NCI-H2029 (cell line): ENCODE results near the gene CIAO3.

Source experiments
- DNase-seq: peaks from one replicate; lab custom pipeline; 2025; lab: John Stamatoyannopoulos, UW

Gene CIAO3

DNA sequence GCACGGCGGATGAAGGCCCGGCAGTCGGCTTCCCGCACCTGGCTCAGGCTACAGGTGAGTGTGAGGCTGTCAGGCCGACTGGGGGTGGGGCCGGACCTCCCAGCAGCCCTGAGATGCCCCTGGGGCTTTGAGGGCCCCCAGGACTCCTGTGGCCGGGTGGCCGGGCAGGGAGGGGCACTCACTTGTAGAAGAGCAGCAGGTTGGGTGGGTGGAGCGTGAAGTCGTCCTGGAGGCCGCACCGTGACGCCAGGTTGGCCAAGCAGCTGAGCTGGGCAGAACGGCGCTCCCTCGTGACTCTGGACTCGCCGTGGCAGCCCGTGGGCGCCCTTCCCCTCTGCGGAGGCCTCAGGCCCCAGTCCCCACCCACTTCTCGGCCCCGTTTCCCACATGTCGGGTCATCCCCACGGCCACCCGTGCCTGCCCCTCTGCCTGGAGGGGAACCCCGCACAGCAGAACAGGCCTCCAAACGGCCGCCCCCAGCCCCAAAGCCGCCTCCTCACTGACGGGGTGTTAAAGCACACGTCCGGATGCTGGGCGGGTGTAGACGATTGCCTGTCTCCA lies 34.5 kb upstream of the CIAO3 start:
- no peak for DNase-seq

DNA sequence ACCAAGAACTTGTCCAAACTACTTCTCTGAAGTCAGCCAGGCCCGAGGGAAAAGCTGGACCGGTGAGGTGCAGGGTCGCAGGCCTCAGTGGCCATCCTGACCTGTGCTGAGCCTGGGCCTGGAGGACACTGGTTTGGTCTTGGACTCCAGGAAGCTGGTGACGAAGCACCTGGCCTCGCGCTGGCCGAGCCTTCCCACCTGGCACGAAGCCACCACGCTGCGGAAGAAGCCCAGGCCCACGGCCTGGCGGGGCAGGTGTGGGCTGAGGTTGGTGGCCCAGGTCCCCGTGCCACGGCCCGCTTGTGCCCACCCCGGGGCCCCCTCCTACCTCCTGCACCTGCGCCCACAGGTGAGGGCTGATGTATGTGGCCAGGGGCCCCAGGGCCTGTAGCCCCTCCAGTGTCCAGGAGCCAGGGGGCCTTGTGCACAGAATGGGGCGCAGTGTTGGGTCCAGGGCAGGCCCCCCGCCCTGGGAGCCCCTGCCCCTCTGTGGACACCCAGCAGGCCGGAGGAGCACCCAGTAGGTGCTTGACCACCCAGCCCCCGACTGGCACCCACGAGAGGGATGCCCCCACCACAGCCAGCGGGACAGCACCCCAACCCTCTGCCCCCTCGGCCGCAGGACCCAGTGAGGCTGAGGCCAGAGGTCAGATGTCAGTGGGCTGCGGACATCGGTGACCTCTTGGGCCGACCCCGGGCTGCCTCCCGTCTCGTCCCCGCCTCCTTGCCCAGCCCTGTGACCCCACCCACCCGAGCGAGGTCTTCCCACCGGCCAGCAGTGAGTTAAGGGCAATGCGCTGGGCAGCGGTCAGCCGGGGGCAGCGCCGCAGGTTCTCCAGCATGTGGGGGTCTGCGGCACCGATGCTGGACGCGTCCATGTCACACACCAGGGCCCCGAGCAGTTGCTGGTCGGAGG lies 33.5 kb upstream of the CIAO3 start:
- peak; percentile 29 for DNase-seq

DNA sequence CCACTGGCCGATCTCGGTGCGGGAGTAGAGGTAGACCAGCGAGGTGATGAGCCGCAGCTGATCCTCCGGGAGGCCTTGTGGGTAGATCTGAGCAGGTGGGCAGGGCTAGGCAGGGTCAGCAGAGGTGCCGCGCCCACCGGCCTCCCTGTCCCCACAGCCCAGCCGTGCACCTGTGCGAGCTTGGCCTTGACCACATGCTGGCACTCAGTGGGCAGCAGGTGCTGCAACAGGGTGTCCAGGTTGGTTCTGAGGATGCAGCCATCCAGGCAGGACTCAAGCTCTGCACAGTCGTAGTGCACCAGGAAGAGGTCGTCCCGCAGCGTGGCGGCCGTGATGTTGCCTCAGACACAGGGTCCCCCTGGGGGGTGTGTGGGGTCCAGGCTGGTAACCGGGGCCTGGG lies 32.2 kb upstream of the CIAO3 start:
- DNase-seq = no peak

DNA sequence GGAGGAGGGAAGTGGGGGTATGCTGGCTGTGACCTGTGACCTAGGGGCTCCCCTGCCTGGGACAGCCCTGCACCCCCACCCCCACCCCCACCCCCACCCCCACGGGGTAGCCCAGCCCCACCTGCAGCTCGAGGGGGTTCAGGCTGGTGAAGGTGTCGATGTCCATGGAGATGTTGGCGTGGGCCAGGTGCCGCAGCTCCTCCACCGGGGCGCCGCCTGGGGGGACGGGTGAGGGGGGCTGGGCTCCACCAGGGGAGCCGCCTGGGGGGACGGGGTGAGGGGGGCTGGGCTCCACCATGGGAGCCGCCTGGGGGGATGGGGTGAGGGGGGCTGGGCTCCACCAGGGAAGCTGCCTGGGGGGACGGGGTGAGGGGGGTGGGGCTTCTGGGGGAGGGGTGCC lies 29.6 kb upstream of the CIAO3 start:
- no peak for DNase-seq

DNA sequence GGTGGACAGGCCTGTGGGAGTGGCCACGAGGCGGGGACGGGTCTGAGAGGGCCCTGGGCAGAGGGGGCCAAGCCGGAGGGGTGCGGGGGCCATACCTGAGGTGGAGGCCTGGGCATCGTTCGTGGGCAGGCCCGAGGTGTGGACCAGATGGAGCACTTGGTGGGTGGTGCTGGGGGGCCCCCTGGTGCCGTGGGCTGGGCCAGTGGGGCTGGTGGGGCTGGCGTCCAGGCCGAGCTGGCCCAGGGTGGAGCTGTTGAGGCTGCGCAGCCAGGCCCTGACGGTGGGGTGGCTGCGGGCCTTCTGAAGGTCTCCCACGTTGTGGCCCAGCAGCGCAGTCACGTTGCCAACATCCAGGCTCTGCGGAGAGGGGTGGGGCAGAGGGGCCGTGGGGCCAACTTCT lies 29.1 kb upstream of the CIAO3 start:
- DNase-seq = no peak

DNA sequence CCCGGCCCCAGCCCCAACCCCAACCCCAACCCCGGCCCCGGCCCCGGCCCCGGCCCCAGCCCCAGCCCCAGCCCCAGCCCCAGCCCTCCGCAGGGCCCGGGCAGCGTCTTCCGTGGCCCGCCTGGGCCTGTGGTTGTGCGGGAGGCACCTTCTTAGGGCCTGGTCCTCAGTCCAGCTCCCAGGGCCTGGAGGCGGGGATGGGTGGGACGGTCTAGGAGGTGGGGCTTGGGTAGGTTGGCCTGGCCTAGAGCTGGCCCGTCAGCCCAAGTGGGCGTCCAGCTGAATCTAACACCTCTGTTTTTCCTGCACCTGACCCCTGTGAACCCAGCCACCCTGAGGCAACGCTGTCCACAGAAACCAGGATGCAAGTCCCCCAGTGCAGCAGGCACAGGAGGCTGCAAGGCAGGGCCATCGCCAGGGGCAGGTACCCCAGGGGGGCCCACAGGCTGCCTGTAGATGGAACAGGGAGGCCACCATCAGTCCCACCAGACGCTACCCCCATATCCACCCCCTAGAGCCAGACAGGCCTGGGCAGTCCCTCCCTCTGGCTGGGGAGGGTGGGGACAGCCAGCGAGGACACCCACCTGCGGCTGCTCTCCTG lies 28.5 kb upstream of the CIAO3 start:
- no peak for DNase-seq

DNA sequence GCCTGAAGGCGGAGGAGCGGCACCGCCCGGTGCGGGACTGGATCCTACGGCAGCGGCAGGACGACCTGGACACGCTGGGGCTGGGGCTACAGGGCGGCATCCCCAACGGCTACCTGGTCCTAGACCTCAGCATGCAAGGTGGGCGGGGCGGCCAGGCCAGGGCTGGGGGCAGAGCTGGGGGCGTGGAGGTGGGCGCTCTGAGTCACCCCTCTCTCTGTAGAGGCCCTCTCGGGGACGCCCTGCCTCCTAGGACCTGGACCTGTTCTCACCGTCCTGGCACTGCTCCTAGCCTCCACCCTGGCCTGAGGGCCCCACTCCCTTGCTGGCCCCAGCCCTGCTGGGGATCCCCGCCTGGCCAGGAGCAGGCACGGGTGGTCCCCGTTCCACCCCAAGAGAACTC lies 27.6 kb upstream of the CIAO3 start:
- DNase-seq = no peak

DNA sequence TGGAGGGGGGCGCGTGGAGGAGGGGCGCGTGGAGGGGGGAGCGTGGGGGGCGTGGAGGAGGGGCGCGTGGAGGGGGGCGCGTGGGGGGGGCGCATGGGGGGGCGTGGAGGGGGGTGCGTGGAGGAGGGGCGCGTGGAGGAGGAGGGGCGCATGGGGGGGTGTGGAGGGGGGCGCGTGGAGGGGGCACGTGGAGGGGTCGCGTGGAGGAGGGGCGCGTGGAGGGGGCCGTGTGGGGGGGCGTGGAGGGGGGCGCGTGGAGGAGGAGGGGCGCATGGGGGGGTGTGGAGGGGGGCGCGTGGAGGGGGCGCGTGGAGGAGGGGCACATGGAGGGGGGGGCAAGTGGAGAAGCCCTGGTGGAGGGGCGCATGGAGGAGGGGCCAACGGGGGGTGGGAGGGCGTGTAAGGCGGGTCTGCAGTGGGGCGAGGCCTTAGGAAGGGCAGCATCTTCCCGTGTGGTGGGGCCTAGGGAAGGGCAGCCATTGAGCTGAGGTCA lies 27.0 kb upstream of the CIAO3 start:
- DNase-seq = no peak

DNA sequence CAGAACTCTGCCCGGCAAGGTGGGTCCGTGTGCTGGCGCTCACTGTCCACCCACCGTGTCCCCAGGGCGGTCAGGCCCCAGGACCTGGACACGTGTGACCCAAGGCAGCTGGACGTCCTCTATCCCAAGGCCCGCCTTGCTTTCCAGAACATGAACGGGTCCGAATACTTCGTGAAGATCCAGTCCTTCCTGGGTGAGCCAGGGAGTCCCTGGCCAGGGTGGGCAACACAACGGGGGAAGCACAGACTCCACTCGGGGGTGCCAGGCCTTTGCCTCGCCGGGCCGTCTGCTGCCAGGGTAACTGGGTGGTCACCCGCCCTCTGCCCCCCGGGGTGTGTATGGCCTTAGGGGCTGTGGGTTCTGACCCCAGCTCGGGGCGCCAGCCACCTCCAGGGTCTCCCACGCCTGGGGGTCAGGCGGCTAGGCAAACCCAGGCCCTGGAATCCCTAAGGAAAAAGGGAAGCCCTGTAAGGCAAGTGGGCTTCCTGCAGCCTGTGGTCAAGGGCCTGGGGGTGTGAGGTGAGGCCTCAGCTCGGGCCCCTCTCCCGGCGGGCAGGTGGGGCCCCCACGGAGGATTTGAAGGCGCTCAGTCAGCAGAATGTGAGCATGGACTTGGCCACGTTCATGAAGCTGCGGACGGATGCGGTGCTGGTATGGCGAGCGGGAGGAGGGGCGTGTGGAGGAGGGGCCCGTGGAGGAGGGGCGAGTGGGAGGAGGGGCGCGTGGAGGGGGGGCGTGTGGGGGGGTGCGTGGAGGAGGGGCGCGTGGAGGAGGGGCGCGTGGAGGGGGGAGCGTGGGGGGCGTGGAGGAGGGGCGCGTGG lies 26.2 kb upstream of the CIAO3 start:
- DNase-seq = no peak

DNA sequence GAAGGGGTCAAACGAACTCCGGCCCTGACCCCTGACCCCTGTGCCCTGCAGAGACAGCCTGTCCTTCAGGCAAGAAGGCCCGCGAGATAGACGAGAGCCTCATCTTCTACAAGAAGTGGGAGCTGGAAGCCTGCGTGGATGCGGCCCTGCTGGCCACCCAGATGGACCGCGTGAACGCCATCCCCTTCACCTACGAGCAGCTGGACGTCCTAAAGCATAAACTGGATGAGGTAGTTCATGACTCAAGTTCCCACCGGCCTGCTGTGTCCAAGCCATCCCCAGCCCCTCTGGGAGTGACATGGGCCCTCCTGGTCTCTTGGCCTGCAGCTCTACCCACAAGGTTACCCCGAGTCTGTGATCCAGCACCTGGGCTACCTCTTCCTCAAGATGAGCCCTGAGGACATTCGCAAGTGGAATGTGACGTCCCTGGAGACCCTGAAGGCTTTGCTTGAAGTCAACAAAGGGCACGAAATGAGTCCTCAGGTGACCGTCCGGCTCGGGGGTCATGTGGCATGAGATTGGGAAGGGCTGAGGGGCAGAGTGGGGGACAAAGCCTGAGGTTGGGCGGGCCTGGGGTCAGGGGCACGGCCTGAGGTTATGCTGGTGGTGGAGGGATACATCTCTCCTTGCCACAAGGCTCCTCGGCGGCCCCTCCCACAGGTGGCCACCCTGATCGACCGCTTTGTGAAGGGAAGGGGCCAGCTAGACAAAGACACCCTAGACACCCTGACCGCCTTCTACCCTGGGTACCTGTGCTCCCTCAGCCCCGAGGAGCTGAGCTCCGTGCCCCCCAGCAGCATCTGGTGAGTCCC lies 25.4 kb upstream of the CIAO3 start:
- DNase-seq = no peak

DNA sequence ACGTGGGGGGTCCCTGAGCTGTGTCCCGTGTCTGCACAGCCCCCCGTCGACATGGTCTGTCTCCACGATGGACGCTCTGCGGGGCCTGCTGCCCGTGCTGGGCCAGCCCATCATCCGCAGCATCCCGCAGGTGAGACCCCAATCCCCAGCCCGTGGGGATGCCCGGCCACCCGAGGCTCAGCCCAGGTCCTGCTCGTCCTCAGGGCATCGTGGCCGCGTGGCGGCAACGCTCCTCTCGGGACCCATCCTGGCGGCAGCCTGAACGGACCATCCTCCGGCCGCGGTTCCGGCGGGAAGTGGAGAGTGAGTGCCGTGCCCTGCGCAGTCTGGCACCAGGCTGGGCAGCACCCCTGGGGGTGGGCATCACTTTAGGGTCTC lies 24.7 kb upstream of the CIAO3 start:
- no peak for DNase-seq

DNA sequence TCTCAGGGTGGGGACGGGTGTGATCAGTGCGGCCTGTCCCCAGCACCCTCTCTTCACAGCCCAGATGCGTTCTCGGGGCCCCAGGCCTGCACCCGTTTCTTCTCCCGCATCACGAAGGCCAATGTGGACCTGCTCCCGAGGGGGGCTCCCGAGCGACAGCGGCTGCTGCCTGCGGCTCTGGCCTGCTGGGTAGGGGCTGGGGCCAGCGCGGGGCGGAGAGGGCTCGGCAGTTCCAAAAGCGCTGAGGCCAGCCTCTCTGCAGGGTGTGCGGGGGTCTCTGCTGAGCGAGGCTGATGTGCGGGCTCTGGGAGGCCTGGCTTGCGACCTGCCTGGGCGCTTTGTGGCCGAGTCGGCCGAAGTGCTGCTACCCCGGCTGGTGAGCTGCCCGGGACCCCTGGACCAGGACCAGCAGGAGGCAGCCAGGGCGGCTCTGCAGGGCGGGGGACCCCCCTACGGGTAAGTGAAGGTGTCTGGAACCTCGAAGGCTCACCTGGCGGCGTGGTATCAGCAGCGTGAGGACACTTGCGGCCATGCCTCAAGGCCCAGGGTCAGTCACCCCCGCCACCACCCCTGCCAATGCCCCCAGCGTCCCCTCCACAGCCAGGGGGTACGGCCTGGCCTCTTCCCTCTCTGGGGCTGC lies 24.2 kb upstream of the CIAO3 start:
- no peak for DNase-seq

DNA sequence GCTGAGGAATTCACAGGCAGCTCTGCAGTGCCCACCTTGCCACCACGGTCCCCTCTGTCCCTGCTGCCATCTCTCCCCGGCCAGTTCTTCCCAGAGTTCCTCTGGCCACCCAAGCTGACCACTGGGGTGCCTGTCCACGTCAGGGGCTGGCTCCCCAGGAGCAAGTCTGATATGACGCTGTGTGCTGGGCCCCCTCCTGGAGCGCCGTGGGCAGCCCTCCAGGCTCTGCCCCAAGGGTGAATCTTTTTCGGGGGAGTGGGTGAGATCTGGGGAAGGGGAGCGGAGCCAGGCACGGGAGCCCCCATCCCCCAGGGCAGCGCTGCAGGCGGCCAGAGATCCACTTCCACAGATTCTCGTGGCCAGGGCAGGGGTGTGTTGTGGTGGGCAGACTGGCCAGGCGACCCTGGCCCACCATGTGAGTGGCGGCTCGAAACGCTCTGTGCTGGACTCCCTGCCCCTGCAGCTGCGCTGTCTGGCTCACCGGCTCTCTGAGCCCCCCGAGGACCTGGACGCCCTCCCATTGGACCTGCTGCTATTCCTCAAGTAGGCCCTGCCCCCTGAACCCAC lies 23.5 kb upstream of the CIAO3 start:
- DNase-seq = no peak

DNA sequence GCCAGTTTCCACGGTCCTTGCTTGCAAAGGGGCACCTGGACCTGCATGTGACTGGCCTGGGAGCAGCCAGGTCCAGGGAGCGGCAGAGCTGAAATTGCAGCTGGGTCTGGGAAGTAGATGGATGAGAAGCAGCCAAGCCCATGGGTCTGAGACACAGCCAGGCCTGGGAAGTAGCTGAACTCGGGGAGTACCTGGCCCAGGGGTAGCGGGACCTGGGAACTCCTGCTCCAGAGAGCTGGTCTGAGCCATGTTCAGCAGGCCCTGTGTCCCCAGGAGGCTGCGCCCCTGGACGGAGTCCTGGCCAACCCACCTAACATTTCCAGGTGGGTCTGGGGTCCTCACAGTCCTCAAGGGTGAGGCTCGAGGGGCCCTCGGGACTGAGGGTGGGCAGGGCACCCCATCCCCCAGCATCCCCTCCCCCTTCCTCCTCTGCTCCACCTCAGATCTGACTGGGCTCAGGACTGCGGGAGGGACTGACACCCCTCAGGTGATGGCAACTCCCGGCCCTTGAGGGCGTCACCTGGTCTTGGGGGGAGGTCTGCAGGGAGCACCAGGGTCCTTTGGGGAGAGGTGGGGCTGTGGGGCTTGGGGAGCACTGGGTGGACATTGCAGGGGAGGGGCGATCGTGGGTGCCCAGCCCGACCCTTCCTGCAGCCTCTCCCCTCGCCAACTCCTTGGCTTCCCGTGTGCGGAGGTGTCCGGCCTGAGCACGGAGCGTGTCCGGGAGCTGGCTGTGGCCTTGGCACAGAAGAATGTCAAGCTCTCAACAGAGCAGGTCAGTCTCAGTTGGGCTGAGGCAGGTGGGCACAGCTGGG lies 22.8 kb upstream of the CIAO3 start:
- no peak for DNase-seq

DNA sequence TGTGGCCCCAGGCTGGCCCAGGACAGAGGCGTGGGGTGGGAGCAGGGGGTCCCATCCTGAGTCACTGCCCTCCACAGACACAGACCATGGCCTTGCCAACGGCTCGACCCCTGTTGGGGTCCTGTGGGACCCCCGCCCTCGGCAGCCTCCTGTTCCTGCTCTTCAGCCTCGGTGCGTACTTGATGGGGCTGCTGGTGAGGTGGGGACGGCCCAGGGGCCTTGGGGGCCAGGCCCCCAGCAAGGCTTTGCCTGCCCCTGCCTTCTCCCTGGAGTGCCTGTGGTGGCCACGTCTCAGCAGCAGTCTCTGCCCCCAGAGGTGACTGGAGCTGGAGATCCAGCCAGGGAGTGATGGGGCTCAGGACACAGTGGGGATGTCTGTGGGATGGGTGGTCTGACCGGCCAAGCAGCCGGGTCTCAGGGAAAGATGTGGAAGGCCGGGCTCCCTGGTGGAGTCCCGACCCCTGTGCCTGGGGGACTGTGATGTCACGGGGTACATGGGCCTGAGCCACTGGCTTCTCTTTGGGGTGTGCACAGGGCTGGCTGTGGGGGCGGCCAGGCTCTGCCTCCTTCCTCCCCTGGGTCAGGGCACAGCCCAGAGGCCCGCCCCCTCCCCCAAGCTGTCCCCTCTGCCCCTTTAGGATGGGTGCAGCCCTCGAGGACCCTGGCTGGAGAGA lies 21.9 kb upstream of the CIAO3 start:
- no peak for DNase-seq

DNA sequence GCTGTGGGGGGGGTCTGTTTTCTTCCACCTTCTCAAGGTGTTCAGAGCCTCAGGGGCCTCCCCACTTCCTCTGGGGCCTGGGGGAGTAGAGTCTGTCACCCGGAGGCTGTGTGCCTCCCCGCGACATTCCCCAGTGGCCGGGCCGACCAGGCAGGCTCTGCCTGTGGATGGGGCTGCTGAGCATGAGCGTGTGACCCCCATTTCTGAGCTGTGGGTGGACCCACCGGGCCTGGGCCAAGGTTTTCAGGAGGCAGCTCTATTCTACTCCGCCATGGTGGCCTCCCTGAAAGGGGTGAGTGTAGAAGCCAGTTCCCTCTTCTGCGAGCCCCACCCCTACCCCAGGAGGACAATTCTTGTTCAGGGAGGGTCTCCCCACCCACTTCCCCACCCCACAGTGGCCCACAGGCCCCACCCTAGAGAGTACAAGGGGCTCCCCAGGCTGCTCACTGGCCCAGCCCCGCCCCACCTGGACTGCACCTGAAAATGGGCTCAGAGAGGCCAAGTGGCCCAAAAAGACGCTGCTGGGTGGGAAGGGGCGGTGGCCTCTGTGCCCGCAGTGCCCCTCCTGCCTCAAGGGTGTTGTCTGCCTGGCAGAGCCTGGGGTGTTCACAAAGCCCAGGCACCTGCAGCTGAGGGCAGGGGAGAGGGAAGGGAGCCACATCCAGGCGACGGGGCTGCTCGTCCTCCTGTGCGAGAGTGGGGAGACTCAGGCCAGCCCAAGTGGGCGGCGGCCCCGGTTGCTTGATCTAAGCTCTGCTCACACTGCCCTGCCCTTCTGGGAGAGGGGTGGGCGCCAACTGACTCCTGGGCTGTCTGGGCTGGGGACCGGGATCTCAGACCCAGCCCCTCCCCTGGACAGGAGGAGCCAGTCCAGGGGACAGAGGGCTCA lies 21.1 kb upstream of the CIAO3 start:
- no peak for DNase-seq

DNA sequence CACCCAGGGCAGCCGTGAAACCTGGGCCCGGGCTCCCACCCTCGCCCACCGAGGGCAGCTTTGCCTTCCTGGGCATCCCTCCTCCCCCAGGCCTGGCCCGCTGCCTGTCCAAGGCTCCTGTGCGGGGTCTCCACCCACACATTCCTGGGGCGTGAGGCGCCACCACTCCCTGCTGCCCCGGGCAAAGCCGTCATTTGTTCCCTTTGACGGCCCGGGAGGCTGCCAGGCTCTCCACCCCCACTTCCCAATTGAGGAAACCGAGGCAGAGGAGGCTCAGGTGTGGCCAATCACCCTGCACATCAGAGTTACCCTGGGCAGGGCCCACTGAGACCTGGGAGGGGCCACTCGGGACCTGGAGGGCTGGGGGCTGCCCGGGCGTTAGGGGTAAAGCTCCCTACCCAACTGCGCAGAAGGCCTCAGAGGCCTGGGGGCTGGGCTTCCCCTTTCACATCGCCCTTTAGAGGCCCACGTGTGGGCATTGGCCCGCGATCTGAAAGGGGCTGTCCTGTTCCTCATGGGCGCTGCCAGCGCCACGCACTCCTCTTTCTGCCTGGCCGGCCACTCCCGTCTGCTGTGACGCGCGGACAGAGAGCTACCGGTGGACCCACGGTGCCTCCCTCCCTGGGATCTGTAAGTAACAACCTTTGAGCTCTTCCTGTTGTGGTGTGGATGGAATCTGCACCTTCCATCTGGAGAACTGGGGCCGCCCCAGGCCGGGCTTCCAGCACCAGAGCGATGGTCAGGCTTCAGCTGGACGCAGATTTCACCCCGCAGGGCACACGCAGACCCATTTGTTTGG lies 19.9 kb upstream of the CIAO3 start, which contains the start of gene MSLN:
Gene MSLN, plus strand, starts transcription at position 190 of the 799 bp plus-strand sequence. CDS start 1,947 bp downstream, outside the sequence.
- no peak for DNase-seq
